GM19023 (cell line): ENCODE data around the gene FTSJ3.
"Not testable (repeated sequence)": the region's sequence is repeated elsewhere in the genome, so short reads cannot be mapped to it uniquely, and the experiment has no call there.

Experiments used
- ATAC-seq: cut with Tn5 transposase; IDR thresholded peaks from one replicate; pipeline ENCODE4 v1.9.1; 2021; ENCODE audit warnings: mild to moderate bottlenecking, moderate library complexity; ENCODE audit not compliant: unreplicated experiment

Gene FTSJ3

GRCh38 chr17:63827002-63827800, at the start of gene FTSJ3, which contains the start of gene PSMC5:
FTSJ3 (minus strand) TSS chr17:63827663; CDS start chr17:63826902, 761 bp downstream.
PSMC5 (plus strand) TSS chr17:63827431; CDS start chr17:63827491, 60 bp downstream.
- ATAC-seq, result peak; percentile 91

GRCh38 chr17:63874693-63875092, 47.2 kb upstream of the FTSJ3 start:
- ATAC-seq, result not testable (repeated sequence)

- ATAC-seq, result not testable (repeated sequence)
Measured at GRCh38 chr17:63874061-63874626, 46.7 kb upstream of the FTSJ3 start.

- not testable (repeated sequence) for ATAC-seq
Measured at GRCh38 chr17:63873577-63873976, 46.1 kb upstream of the FTSJ3 start, which contains the start of gene CSH2. CSH2 (minus strand) TSS chr17:63873677; CDS start chr17:63873614, 63 bp downstream.

GRCh38 chr17:63871646-63872365, 44.3 kb upstream of the FTSJ3 start:
- not testable (repeated sequence) for ATAC-seq

- ATAC-seq, result not testable (repeated sequence)
Measured at GRCh38 chr17:63870292-63870665, 42.8 kb upstream of the FTSJ3 start.

- not testable (repeated sequence) for ATAC-seq
Measured at GRCh38 chr17:63869491-63870291, 42.2 kb upstream of the FTSJ3 start.

- ATAC-seq, result not testable (repeated sequence)
Measured at GRCh38 chr17:63866625-63867024, 39.2 kb upstream of the FTSJ3 start.

GRCh38 chr17:63859257-63859656, 31.8 kb upstream of the FTSJ3 start:
- no peak for ATAC-seq

GRCh38 chr17:63856425-63856824, 29.0 kb upstream of the FTSJ3 start:
- not testable (repeated sequence) for ATAC-seq

- ATAC-seq, result no peak
Measured at GRCh38 chr17:63855185-63855584, 27.7 kb upstream of the FTSJ3 start.

GRCh38 chr17:63854709-63855108, 27.2 kb upstream of the FTSJ3 start:
- no peak for ATAC-seq

- no peak for ATAC-seq
Measured at GRCh38 chr17:63853260-63853659, 25.8 kb upstream of the FTSJ3 start.

GRCh38 chr17:63850401-63850800, 22.9 kb upstream of the FTSJ3 start:
- ATAC-seq, result no peak

- ATAC-seq, result peak; percentile 89
Measured at GRCh38 chr17:63848834-63849689, 21.6 kb upstream of the FTSJ3 start.

- ATAC-seq, result no peak
Measured at GRCh38 chr17:63847525-63848249, 20.2 kb upstream of the FTSJ3 start.

GRCh38 chr17:63845509-63845908, 18.0 kb upstream of the FTSJ3 start:
- no peak for ATAC-seq

- ATAC-seq, result no peak
Measured at GRCh38 chr17:63843910-63844677, 16.6 kb upstream of the FTSJ3 start.
